SK-N-MC (cell line): ENCODE measurements around the gene CYP19A1.

Experiments
- EZH2 ChIP-seq: fragments of 200-600 bp; sonication (generic); IDR thresholded peaks from one replicate; pipeline ENCODE4 v1.6.1; 2017; ENCODE audit warnings: antibody characterized with exemption
- POLR2AphosphoS5 ChIP-seq: IDR thresholded peaks from 2 replicates; pipeline ENCODE4 v1.6.1; 2012; ENCODE audit warnings: mild to moderate bottlenecking, low read depth, low read length, borderline replicate concordance

DNA sequence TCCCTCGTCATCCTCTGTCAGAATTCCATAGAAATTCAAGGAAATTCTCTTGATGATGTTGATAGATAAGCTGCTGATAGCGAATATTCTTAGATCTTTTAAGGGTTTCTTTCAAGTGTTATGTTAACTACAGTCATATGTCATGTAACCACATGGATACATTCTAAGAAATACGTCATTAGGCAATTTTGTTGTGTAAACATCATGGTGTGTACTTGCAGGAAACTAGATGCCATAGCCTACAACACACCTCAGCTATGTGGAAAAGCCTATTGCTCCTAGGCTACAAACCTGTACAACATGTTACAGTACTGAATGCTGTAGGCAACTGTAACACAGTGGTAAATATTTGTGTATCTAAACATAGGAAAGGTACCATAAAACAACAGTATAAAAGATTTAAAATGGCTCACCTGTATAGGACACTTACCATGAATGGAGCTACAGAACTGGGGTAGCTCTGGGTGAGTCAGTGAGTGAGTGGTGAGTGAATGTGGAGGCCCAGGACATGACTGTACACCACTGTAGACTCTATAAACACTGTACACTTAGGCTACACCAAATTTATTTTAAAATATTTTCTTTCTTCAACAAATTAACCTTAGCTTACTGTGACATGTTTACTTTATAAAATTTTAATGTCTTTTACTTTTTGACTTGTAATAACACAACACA is 37.7 kb upstream of the CYP19A1 start:
- TF ChIP-seq EZH2 (no peak), POLR2AphosphoS5 (no peak)
